ENCODE measurements around the gene FSCB.

DNA sequence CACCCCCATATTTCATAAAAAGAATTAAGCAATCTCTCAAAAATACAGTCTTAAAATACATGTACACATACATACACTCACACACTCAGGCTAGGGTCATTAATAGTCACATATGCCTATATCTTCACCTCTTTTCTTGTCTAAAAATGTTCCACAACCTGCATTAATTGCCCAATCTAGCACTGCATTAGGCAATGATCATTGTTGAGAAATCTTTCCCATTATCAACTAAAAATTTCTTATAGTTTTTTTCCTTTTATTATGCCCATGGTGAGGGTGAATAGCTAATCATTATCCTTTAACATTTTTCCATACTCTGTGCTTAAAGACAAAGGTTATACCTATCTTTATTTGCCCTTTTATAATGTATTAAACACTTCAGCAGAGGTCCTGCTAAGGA lies 38.3 kb downstream of the FSCB start:
- TF ChIP-seq, protein P1, sequence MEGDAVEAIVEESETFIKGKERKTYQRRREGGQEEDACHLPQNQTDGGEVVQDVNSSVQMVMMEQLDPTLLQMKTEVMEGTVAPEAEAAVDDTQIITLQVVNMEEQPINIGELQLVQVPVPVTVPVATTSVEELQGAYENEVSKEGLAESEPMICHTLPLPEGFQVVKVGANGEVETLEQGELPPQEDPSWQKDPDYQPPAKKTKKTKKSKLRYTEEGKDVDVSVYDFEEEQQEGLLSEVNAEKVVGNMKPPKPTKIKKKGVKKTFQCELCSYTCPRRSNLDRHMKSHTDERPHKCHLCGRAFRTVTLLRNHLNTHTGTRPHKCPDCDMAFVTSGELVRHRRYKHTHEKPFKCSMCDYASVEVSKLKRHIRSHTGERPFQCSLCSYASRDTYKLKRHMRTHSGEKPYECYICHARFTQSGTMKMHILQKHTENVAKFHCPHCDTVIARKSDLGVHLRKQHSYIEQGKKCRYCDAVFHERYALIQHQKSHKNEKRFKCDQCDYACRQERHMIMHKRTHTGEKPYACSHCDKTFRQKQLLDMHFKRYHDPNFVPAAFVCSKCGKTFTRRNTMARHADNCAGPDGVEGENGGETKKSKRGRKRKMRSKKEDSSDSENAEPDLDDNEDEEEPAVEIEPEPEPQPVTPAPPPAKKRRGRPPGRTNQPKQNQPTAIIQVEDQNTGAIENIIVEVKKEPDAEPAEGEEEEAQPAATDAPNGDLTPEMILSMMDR (tag by site-specific recombination; IDR thresholded peaks at IDR 0.05) = no peak
- TF ChIP-seq TCF7L2 (IDR thresholded peaks at IDR 0.05; ENCODE audit: borderline replicate concordance, low read depth, low read length) = no peak
- no peak for TF ChIP-seq ZNF777 (tag by site-specific recombination; IDR thresholded peaks at IDR 0.05; ENCODE audit: borderline replicate concordance)
- no peak for TF ChIP-seq ZNF416 (tag by site-specific recombination; IDR thresholded peaks at IDR 0.05)
- no peak for TF ChIP-seq ZFP41 (tag by site-specific recombination; IDR thresholded peaks at IDR 0.05; ENCODE audit: borderline replicate concordance)
- no peak for TF ChIP-seq ZNF791 (tag by site-specific recombination; IDR thresholded peaks at IDR 0.05)
- TF ChIP-seq ZSCAN30 (tag by site-specific recombination; IDR thresholded peaks at IDR 0.05) = no peak
- no peak for TF ChIP-seq ZNF768 (tag by site-specific recombination; IDR thresholded peaks at IDR 0.05)
- no peak for TF ChIP-seq HOXA7 (CRISPR knock-in tag; IDR thresholded peaks at IDR 0.05; ENCODE audit: borderline replicate concordance)
